GM23338 (cell line): ENCODE measurements around the gene CA12. TPM values are rescaled to one million over a fixed set of nuclear protein-coding genes. Genes with fewer than 3 reads are reported as not detected.

ENCODE experiments used
- ATAC-seq: fragments of 200-7000 bp; cut with Tn5 transposase; 3 replicates; pipeline ENCODE4 v1.9.1; 2020
- DNase-seq: peaks from one replicate; pipeline ENCODE4 v3.0.0-alpha.2; 2015; ENCODE audit warnings: low spot score
- H2AFZ ChIP-seq: fragments of 200-600 bp; sonication (generic); 2 replicates; pipeline ENCODE4 v1.8.0; 2016; ENCODE audit warnings: antibody characterized with exemption, mild to moderate bottlenecking, moderate library complexity
- H3F3A ChIP-seq: fragments of 200-600 bp; sonication (generic); replicated peaks from 2 replicates; pipeline ENCODE4 v1.8.0; 2017; ENCODE audit warnings: antibody characterized with exemption, mixed run types, low read depth
- H3K27ac ChIP-seq: fragments of 200-600 bp; sonication (generic); 2 replicates; pipeline ENCODE4 v1.6.1; 2016; ENCODE audit warnings: low read depth
- H3K27me3 ChIP-seq: fragments of 200-600 bp; sonication (generic); 2 replicates; pipeline ENCODE4 v1.8.0; 2016; ENCODE audit warnings: mild to moderate bottlenecking, mixed run types, moderate library complexity; ENCODE audit not compliant: insufficient read depth
- H3K36me3 ChIP-seq: fragments of 200-600 bp; sonication (generic); 2 replicates; pipeline ENCODE4 v1.8.0; 2016; ENCODE audit warnings: mild to moderate bottlenecking; ENCODE audit not compliant: insufficient read depth
- H3K4me1 ChIP-seq: fragments of 200-600 bp; sonication (generic); 2 replicates; pipeline ENCODE4 v1.8.0; 2016; ENCODE audit warnings: mild to moderate bottlenecking, moderate library complexity; ENCODE audit not compliant: insufficient read depth
- H3K4me2 ChIP-seq: fragments of 200-600 bp; sonication (generic); 2 replicates; pipeline ENCODE4 v1.7.1; 2017; ENCODE audit warnings: mixed run types
- H3K4me3 ChIP-seq: fragments of 200-600 bp; sonication (generic); 2 replicates; pipeline ENCODE4 v1.6.1; 2016; ENCODE audit warnings: mixed run types
- H3K79me2 ChIP-seq: fragments of 200-600 bp; sonication (generic); replicated peaks from 2 replicates; pipeline ENCODE4 v1.8.0; 2017; ENCODE audit warnings: mild to moderate bottlenecking; ENCODE audit not compliant: insufficient read depth
- H3K9me2 ChIP-seq: fragments of 200-600 bp; sonication (generic); 2 replicates; pipeline ENCODE4 v1.8.0; 2017; ENCODE audit not compliant: insufficient read depth
- H4K20me1 ChIP-seq: fragments of 200-600 bp; sonication (generic); replicated peaks from 2 replicates; pipeline ENCODE4 v1.8.0; 2017; ENCODE audit warnings: mild to moderate bottlenecking; ENCODE audit not compliant: insufficient read depth
- H3K27ac Mint-ChIP-seq: 2 replicates; pipeline ENCODE4 v1.8.0; 2020; ENCODE audit warnings: inconsistent platforms, mild to moderate bottlenecking, moderate library complexity, mixed read lengths
- H3K27me3 Mint-ChIP-seq: 3 replicates; pipeline ENCODE4 v1.8.0; 2022; ENCODE audit warnings: low read depth, mild to moderate bottlenecking, moderate library complexity, mixed read lengths, inconsistent platforms; ENCODE audit not compliant: insufficient read depth, poor library complexity
- H3K36me3 Mint-ChIP-seq: 3 replicates; pipeline ENCODE4 v1.8.0; 2021; ENCODE audit warnings: low read depth, mild to moderate bottlenecking, inconsistent platforms, moderate library complexity, mixed read lengths
- H3K4me1 Mint-ChIP-seq: 3 replicates; pipeline ENCODE4 v1.8.0; 2020; ENCODE audit warnings: mild to moderate bottlenecking, inconsistent platforms, mixed read lengths
- H3K4me3 Mint-ChIP-seq: 3 replicates; pipeline ENCODE4 v1.8.0; 2021; ENCODE audit warnings: moderate library complexity, mild to moderate bottlenecking, inconsistent platforms, mixed read lengths
- H3K9me3 Mint-ChIP-seq: 3 replicates; pipeline ENCODE4 v1.8.0; 2020; ENCODE audit warnings: moderate library complexity, mild to moderate bottlenecking, inconsistent platforms, mixed read lengths
- CREB1 ChIP-seq: fragments of 250-450 bp; sonication (Bioruptor Pico); IDR thresholded peaks from 2 replicates; pipeline ENCODE4 v1.5.0; 2020; ENCODE audit warnings: low read depth, mild to moderate bottlenecking, moderate library complexity
- ETS1 ChIP-seq: IDR thresholded peaks from 2 replicates; pipeline ENCODE4 v1.6.1; 2016; ENCODE audit warnings: antibody characterized with exemption
- NANOG ChIP-seq: IDR thresholded peaks from 2 replicates; pipeline ENCODE4 v1.6.1; 2016; ENCODE audit warnings: antibody characterized with exemption, borderline replicate concordance
- POLR2AphosphoS5 ChIP-seq: IDR thresholded peaks from 2 replicates; pipeline ENCODE4 v1.6.1; 2016; ENCODE audit warnings: antibody characterized with exemption, low read depth
- REST ChIP-seq: IDR thresholded peaks from one replicate; pipeline ENCODE4 v1.6.1; 2018; ENCODE audit warnings: antibody characterized with exemption; ENCODE audit not compliant: unreplicated experiment
- STAT1 ChIP-seq: IDR thresholded peaks from one replicate; pipeline ENCODE4 v1.6.1; 2016; ENCODE audit warnings: antibody characterized with exemption; ENCODE audit not compliant: unreplicated experiment
- ZNF114 ChIP-seq: fragments of 250-450 bp; sonication (Bioruptor Pico); IDR thresholded peaks from 2 replicates; pipeline ENCODE4 v1.5.0; 2020; ENCODE audit warnings: mild to moderate bottlenecking, moderate library complexity
- ZNF462 ChIP-seq: fragments of 250-450 bp; sonication (Bioruptor Pico); IDR thresholded peaks from 2 replicates; pipeline ENCODE4 v1.5.0; 2020; ENCODE audit warnings: mild to moderate bottlenecking, moderate library complexity
- polyA plus RNA-seq: library from polyadenylated mRNA; unstranded; fragments of >200 nt; fragmentation: Nextera tagmentation; extraction: Ambion mirVana; gene quantifications from 2 replicates; pipeline ENCODE4 v1.2.1, GENCODE V29; 2016
- total RNA-seq: library from RNA; depleted of rRNA; stranded (reverse); fragments of >200 nt; shearing (Covaris generic); gene quantifications from 2 replicates; pipeline ENCODE4 v1.2.3, GENCODE V29; 2014

CA12 gene
- total and polyA plus RNA-seq, 2 experiments from 2014 or later = 2.9 to 5.2 TPM

- Histone ChIP-seq H3K27me3 (no peaks in the 10 kb centered on the region), H3K4me2 (no peak overlapping the region), H3K9me2 (peaks cover 3% of the 10 kb centered on the region; the same call in 1 of the 2 replicates), H3F3A (no peaks in the 10 kb centered on the region), H4K20me1 (no peaks in the 10 kb centered on the region), H2AFZ (no peak overlapping the region), H3K36me3 (no peaks in the 10 kb centered on the region), H3K27ac (no peak overlapping the region), H3K4me1 (no peaks in the 10 kb centered on the region; the same call in 1 of the 2 replicates), H3K4me3 (no peak overlapping the region), H3K79me2 (no peaks in the 10 kb centered on the region)
- Mint-ChIP-seq H3K4me3 (no peak overlapping the region), H3K9me3 (no peaks in the 10 kb centered on the region; the same call in 2 of the 3 replicates), H3K4me1 (no peaks in the 10 kb centered on the region), H3K27me3 (peaks cover 1% of the 10 kb centered on the region), H3K27ac (no peak overlapping the region), H3K36me3 (no peaks in the 10 kb centered on the region)
- no peak for TF ChIP-seq ZNF462 (CRISPR knock-in tag)
- TF ChIP-seq NANOG = no peak
- TF ChIP-seq STAT1 = no peak
- no peak for TF ChIP-seq ETS1
- no peak for TF ChIP-seq POLR2AphosphoS5
- no peak for DNase-seq
- no peak for ATAC-seq
Measured at GRCh38 chr15:63421433-63421832, 39.8 kb upstream of the CA12 start.

GRCh38 chr15:63420333-63420747 is 38.7 kb upstream of the CA12 start:
- Histone ChIP-seq H3K4me2 (no peak overlapping the region), H3K4me3 (no peak overlapping the region), H4K20me1 (no peaks in the 10 kb centered on the region), H3K79me2 (no peaks in the 10 kb centered on the region), H3K9me2 (peaks cover 3% of the 10 kb centered on the region; the same call in 1 of the 2 replicates), H3K36me3 (no peaks in the 10 kb centered on the region), H3K27me3 (no peaks in the 10 kb centered on the region), H2AFZ (peak overlapping the region; percentile 91), H3K4me1 (no peaks in the 10 kb centered on the region; the same call in 1 of the 2 replicates), H3K27ac (no peak overlapping the region), H3F3A (no peaks in the 10 kb centered on the region)
- no peaks in the 10 kb centered on the region for H3K4me1 Mint-ChIP-seq
- H3K36me3 Mint-ChIP-seq = no peaks in the 10 kb centered on the region
- no peaks in the 10 kb centered on the region for H3K9me3 Mint-ChIP-seq
- ATAC-seq (peak; percentile 29; the same call in 2 of the 3 replicates), DNase-seq (no peak)
- no peak overlapping the region for H3K4me3 Mint-ChIP-seq
- H3K27me3 Mint-ChIP-seq = peaks cover 1% of the 10 kb centered on the region
- no peak overlapping the region for H3K27ac Mint-ChIP-seq
- TF ChIP-seq ZNF114 (CRISPR knock-in tag) (no peak), CREB1 (no peak), NANOG (no peak), REST (no peak), STAT1 (no peak), POLR2AphosphoS5 (no peak)
